Measurements from ENCODE around the gene MMS22L.

MMS22L gene

GRCh38 chr6:97306544-97307320 is 23.7 kb upstream of the MMS22L start:
- H3K4me2 ChIP-seq (ENCODE audit: low read depth, low read length, poor library complexity, severe bottlenecking) = no peak overlapping the region
- H3K79me2 ChIP-seq (ENCODE audit: insufficient read depth, low read length) = no peaks in the 10 kb centered on the region
- no peaks in the 10 kb centered on the region for H3K9me2 ChIP-seq (replicated peaks; ENCODE audit: low read depth, low read length)
- no peak overlapping the region; the same call in 1 of the 2 replicates for H2AFZ ChIP-seq (ENCODE audit: low read length)
- no peaks in the 10 kb centered on the region for H4K20me1 ChIP-seq (ENCODE audit: insufficient read depth, low read length, poor library complexity, severe bottlenecking)
- no peaks in the 10 kb centered on the region for H3K27me3 ChIP-seq (ENCODE audit: insufficient read depth, low read length, poor library complexity, severe bottlenecking)
- no peaks in the 10 kb centered on the region for H3K9me3 ChIP-seq (ENCODE audit: insufficient read depth, low read depth, low read length)
- H3K9ac ChIP-seq (ENCODE audit: low read depth, low read length, poor library complexity, severe bottlenecking) = no peak overlapping the region
- H3K36me3 ChIP-seq (ENCODE audit: insufficient read depth, low read length) = no peaks in the 10 kb centered on the region
- no peaks in the 10 kb centered on the region for H3K4me1 ChIP-seq (ENCODE audit: insufficient read depth, low read length, poor library complexity, severe bottlenecking)
- H3F3A ChIP-seq (ENCODE audit: low read depth) = no peaks in the 10 kb centered on the region
- TF ChIP-seq EZH2phosphoT487 (IDR thresholded peaks at IDR 0.05; ENCODE audit: borderline replicate concordance) (no peak), CTCF (conservative IDR thresholded peaks at IDR 0.05; ENCODE audit: low read length) (no peak)
- no peak overlapping the region for H3K4me3 ChIP-seq (ENCODE audit: low read length, poor library complexity, severe bottlenecking)

GRCh38 chr6:97305414-97306066 is 22.5 kb upstream of the MMS22L start:
- no peaks in the 10 kb centered on the region for H3K9me3 ChIP-seq (ENCODE audit: insufficient read depth, low read depth, low read length)

GRCh38 chr6:97304701-97305100 is 21.7 kb upstream of the MMS22L start:
- Histone ChIP-seq H3K9me2 (replicated peaks; ENCODE audit: low read depth, low read length) (no peaks in the 10 kb centered on the region), H3K9me3 (ENCODE audit: insufficient read depth, low read depth, low read length) (no peaks in the 10 kb centered on the region), H2AFZ (ENCODE audit: low read length) (no peak overlapping the region), H3K4me3 (ENCODE audit: low read length, poor library complexity, severe bottlenecking) (no peak overlapping the region), H3K27me3 (ENCODE audit: insufficient read depth, low read length, poor library complexity, severe bottlenecking) (no peaks in the 10 kb centered on the region), H3K4me1 (ENCODE audit: insufficient read depth, low read length, poor library complexity, severe bottlenecking) (no peaks in the 10 kb centered on the region), H3F3A (ENCODE audit: low read depth) (no peaks in the 10 kb centered on the region), H3K36me3 (ENCODE audit: insufficient read depth, low read length) (no peaks in the 10 kb centered on the region), H4K20me1 (ENCODE audit: insufficient read depth, low read length, poor library complexity, severe bottlenecking) (no peaks in the 10 kb centered on the region), H3K4me2 (ENCODE audit: low read depth, low read length, poor library complexity, severe bottlenecking) (no peak overlapping the region), H3K9ac (ENCODE audit: low read depth, low read length, poor library complexity, severe bottlenecking) (no peak overlapping the region), H3K79me2 (ENCODE audit: insufficient read depth, low read length) (no peaks in the 10 kb centered on the region)
- TF ChIP-seq EZH2phosphoT487 (IDR thresholded peaks at IDR 0.05; ENCODE audit: borderline replicate concordance) (no peak), CTCF (conservative IDR thresholded peaks at IDR 0.05; ENCODE audit: low read length) (no peak)

More at GRCh38 chr6:97305414-97306066, 22.5 kb upstream of the MMS22L start:
- Histone ChIP-seq H2AFZ (ENCODE audit: low read length) (no peak overlapping the region), H3K4me1 (ENCODE audit: insufficient read depth, low read length, poor library complexity, severe bottlenecking) (no peaks in the 10 kb centered on the region), H3K36me3 (ENCODE audit: insufficient read depth, low read length) (no peaks in the 10 kb centered on the region), H3K9ac (ENCODE audit: low read depth, low read length, poor library complexity, severe bottlenecking) (no peak overlapping the region), H3K79me2 (ENCODE audit: insufficient read depth, low read length) (no peaks in the 10 kb centered on the region), H3K27me3 (ENCODE audit: insufficient read depth, low read length, poor library complexity, severe bottlenecking) (no peaks in the 10 kb centered on the region), H3K4me2 (ENCODE audit: low read depth, low read length, poor library complexity, severe bottlenecking) (no peak overlapping the region), H3K4me3 (ENCODE audit: low read length, poor library complexity, severe bottlenecking) (no peak overlapping the region), H3F3A (ENCODE audit: low read depth) (no peaks in the 10 kb centered on the region), H4K20me1 (ENCODE audit: insufficient read depth, low read length, poor library complexity, severe bottlenecking) (no peaks in the 10 kb centered on the region), H3K9me2 (replicated peaks; ENCODE audit: low read depth, low read length) (no peaks in the 10 kb centered on the region)
- TF ChIP-seq CTCF (conservative IDR thresholded peaks at IDR 0.05; ENCODE audit: low read length) (no peak), EZH2phosphoT487 (IDR thresholded peaks at IDR 0.05; ENCODE audit: borderline replicate concordance) (no peak)
